Calu3 (cell line): Measurements from ENCODE around the gene DERA. TPM values are rescaled to one million over a fixed set of nuclear protein-coding genes. Genes with fewer than 3 reads are reported as not detected.

Experiments
- BruUV-seq: library from RNA; stranded (reverse); fragments of 400-500 nt; replicated peaks from 2 replicates; lab custom pipeline; 2021; lab: Mats Ljungman, UMichigan
- CTCF ChIA-PET: fragments of 300-600 bp; sonication (Branson Sonifier 250); formaldehyde crosslinking; loops from one replicate; lab custom pipeline; 2022; ENCODE audit warnings: antibody characterized with exemption; lab: Charles Lee
- DNase-seq: peaks from one replicate; pipeline ENCODE4 v3.0.0; 2022
- H3K27ac Mint-ChIP-seq: one replicate; pipeline ENCODE4 v1.8.0; 2022; ENCODE audit warnings: mixed read lengths; ENCODE audit not compliant: unreplicated experiment
- H3K27me3 Mint-ChIP-seq: one replicate; pipeline ENCODE4 v1.8.0; 2022; ENCODE audit warnings: mixed read lengths; ENCODE audit not compliant: unreplicated experiment
- H3K36me3 Mint-ChIP-seq: one replicate; pipeline ENCODE4 v1.8.0; 2022; ENCODE audit warnings: mild to moderate bottlenecking, moderate library complexity, mixed read lengths; ENCODE audit not compliant: insufficient read depth, unreplicated experiment
- H3K4me1 Mint-ChIP-seq: one replicate; pipeline ENCODE4 v1.8.0; 2022; ENCODE audit warnings: mild to moderate bottlenecking, low read depth, mixed read lengths; ENCODE audit not compliant: unreplicated experiment
- H3K4me3 Mint-ChIP-seq: one replicate; pipeline ENCODE4 v1.8.0; 2022; ENCODE audit warnings: mild to moderate bottlenecking, low read depth, moderate library complexity, mixed read lengths; ENCODE audit not compliant: unreplicated experiment
- H3K9me3 Mint-ChIP-seq: one replicate; pipeline ENCODE4 v1.8.0; 2022; ENCODE audit warnings: low read depth, mixed read lengths; ENCODE audit not compliant: unreplicated experiment
- intact Hi-C: fragments of 100-400 bp; cut with micrococcal nuclease; formaldehyde crosslinking; loops from one replicate; pipeline ENCODE4 v1.10.0; 2022; ENCODE audit not compliant: unreplicated experiment
- total RNA-seq: library from RNA; stranded (reverse); gene quantifications from 2 replicates; pipeline ENCODE4 v1.2.3, GENCODE V29; 2022
- TF ChIP-seq, protein P1 (sequence below): fragments of 200-600 bp; IDR thresholded peaks from one replicate; pipeline ENCODE4 v1.8.0; 2022; ENCODE audit warnings: antibody characterized with exemption; ENCODE audit not compliant: unreplicated experiment

DERA gene
- total RNA-seq, 1 experiment from 2014 or later: 29.8 TPM

DNA sequence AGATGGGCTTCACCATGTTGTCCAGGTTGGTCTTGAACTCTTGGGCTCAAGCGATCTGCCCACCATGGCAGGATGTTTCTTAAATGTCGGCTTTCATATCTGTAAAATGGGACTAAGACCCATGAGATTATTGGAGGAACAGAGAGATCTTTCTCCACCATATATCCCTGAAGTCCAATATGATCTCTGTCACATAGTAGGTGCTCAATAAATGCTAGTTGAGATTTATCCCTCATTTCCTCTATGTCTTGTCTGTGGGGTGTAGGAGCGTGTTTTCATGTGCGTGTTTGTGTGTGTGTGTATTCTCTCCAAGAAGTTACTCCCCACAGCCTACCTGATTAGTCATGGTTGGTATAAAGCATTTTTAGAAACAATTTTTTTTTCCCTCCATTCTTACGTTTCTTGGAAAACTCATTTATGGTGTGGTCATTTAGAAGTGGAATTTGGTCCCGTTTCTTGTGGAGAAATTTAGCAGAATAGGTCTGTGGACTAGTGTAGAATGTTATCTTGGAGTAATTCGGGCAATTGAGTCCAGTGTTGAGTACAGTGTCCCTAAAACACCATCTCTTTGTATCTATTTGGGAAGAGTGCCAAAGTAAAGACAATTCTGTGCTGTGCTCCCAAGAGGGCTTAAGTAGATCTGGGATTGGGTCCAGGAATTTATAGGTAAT is 24.6 kb upstream of the DERA start:
- peaks cover 54% of the 10 kb centered on the region for H3K4me1 Mint-ChIP-seq
- CTCF ChIA-PET: no interaction called here
- TF ChIP-seq, protein P1, sequence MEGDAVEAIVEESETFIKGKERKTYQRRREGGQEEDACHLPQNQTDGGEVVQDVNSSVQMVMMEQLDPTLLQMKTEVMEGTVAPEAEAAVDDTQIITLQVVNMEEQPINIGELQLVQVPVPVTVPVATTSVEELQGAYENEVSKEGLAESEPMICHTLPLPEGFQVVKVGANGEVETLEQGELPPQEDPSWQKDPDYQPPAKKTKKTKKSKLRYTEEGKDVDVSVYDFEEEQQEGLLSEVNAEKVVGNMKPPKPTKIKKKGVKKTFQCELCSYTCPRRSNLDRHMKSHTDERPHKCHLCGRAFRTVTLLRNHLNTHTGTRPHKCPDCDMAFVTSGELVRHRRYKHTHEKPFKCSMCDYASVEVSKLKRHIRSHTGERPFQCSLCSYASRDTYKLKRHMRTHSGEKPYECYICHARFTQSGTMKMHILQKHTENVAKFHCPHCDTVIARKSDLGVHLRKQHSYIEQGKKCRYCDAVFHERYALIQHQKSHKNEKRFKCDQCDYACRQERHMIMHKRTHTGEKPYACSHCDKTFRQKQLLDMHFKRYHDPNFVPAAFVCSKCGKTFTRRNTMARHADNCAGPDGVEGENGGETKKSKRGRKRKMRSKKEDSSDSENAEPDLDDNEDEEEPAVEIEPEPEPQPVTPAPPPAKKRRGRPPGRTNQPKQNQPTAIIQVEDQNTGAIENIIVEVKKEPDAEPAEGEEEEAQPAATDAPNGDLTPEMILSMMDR: no peak
- H3K36me3 Mint-ChIP-seq: peaks cover 80% of the 10 kb centered on the region
- peak overlapping the region; percentile 19 for H3K4me3 Mint-ChIP-seq
- intact Hi-C loops: loop anchor here (10.0 kb wide), 1 partner anchor 612 kb away; no protein-coding TSS in a partner anchor
- H3K9me3 Mint-ChIP-seq: no peaks in the 10 kb centered on the region
- no peak overlapping the region for H3K27ac Mint-ChIP-seq
- DNase-seq: no peak
- H3K27me3 Mint-ChIP-seq: no peaks in the 10 kb centered on the region
- no TSS peak for BruUV-seq

DNA sequence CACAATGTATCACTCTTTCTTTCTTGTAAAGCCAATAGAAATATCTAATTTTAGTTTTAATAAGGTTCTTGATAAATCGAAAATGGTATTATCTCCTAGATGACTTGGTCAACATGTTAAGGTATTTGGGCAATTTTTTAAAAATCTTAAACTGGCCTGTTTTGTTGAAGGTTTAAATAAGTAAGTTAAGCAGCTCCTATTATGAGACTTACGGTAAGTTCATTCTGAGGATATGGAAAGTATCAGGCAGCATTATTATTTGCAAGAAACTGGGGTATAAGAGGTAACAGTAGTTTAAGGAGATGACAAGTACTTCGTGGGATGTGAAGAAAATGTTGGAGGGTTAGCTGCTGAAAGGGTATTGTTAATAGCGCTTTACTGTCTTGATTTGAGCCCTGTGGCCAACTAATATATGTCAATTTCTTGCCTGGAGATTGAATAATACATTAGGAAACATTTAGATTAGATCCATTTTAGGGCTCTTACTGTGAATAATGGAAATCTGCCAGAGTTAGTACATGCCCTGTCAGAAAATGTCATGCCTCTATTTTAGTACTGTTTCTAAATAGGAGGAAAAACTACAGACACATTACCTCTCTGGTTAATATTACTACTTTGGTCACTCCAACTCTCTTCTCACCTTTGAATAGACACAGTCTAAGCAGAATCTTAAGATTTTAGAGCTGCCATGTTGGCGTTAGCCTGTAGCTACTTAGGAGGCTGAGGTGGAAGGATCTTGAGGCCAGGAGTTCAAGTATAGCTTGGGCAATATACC is 23.9 kb upstream of the DERA start:
- Mint-ChIP-seq H3K36me3 (peaks cover 74% of the 10 kb centered on the region), H3K27me3 (no peaks in the 10 kb centered on the region), H3K4me3 (no peak overlapping the region), H3K9me3 (no peaks in the 10 kb centered on the region), H3K27ac (no peak overlapping the region), H3K4me1 (peaks cover 50% of the 10 kb centered on the region)
- CTCF ChIA-PET: no interaction called here
- no peak for DNase-seq
- BruUV-seq: no TSS peak
- intact Hi-C loops: loop anchor here (10.0 kb wide), 1 partner anchor 612 kb away; no protein-coding TSS in a partner anchor
- TF ChIP-seq, protein P1: no peak

DNA sequence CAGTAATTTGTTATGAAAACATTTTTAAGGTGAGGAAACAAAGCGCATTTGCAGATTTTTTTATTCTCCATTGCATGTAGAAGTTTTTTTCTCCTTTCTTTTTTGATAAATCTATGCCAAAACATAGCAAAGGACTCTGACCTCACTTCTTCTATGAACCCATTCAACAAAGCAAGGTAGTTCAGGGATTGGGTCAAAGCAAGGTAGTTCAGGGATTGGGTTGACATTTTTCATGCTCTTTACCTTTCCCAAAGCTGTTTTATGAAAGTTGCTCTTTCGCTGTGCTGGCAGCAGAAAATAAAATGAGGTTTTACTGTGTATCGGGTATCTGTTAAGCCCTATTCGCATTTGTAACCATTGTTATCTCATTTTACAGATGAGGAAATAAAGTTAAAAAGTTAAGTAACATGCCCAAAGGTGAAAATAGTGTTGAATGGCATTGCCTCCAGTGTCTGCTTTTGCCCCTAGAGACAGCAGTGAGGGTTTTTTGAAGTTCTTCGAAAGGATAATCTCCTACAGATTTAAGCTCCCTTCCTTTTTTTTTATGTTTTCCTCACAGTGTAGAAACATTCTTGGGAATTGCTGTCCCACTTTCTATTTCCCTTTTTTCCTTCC is 18.4 kb upstream of the DERA start:
- Mint-ChIP-seq H3K9me3 (no peaks in the 10 kb centered on the region), H3K4me1 (peaks cover 16% of the 10 kb centered on the region), H3K27me3 (no peaks in the 10 kb centered on the region), H3K27ac (no peak overlapping the region), H3K36me3 (peaks cover 35% of the 10 kb centered on the region), H3K4me3 (no peak overlapping the region)
- CTCF ChIA-PET: interaction anchor here (1.0 kb wide), 1 partner anchor 11 kb away, joined by 3 read pairs; the partner anchor contains the start of gene STRAP
- BruUV-seq: no TSS peak
- DNase-seq: no peak
- TF ChIP-seq, protein P1: no peak
- intact Hi-C loops: no loop called here

DNA sequence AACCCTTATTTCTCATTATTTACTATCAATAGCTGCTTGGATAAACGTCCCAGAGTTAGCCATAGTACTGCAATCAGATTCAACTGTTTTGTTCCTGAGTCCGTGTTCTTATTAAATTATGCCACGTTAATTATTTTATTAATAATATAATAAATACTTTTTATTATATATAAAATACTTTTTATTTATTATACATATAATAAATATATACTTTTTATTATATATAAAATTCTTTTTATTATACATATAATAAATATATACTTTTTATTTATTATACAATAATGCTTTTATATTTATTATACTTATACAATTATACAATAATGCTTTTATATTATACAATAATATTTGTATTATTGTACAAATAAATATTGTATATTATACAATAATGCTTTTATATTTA is 17.9 kb upstream of the DERA start:
- Mint-ChIP-seq H3K27me3 (no peaks in the 10 kb centered on the region), H3K36me3 (peaks cover 38% of the 10 kb centered on the region), H3K9me3 (no peaks in the 10 kb centered on the region), H3K4me1 (peaks cover 11% of the 10 kb centered on the region), H3K4me3 (no peak overlapping the region), H3K27ac (no peak overlapping the region)
- no peak for DNase-seq
- BruUV-seq: no TSS peak
- intact Hi-C loops: no loop called here
- TF ChIP-seq, protein P1: no peak
- CTCF ChIA-PET: no interaction called here
